ENCODE measurements around the gene TRAF7. TPM values are rescaled to one million over a fixed set of nuclear protein-coding genes. Genes with fewer than 3 reads are reported as not detected.

The TRAF7 gene
- total RNA-seq, 1 donor from 2014 or later: 76.2 TPM

GRCh38 chr16:2181952-2182351 is 26.4 kb downstream of the TRAF7 start:
- DNase-seq (ENCODE audit: low spot score): no peak

- no peak for DNase-seq (ENCODE audit: low spot score)
Measured at GRCh38 chr16:2183671-2184070, 28.1 kb downstream of the TRAF7 start.

GRCh38 chr16:2184346-2184745 is 28.8 kb downstream of the TRAF7 start:
- no peak for DNase-seq (ENCODE audit: low spot score)

GRCh38 chr16:2184962-2185361 is 29.4 kb downstream of the TRAF7 start:
- DNase-seq (ENCODE audit: low spot score): no peak

GRCh38 chr16:2186064-2186463 is 30.5 kb downstream of the TRAF7 start:
- DNase-seq (ENCODE audit: low spot score): no peak

GRCh38 chr16:2186505-2186904 is 30.9 kb downstream of the TRAF7 start:
- no peak for DNase-seq (ENCODE audit: low spot score)

- no peak for DNase-seq (ENCODE audit: low spot score)
Measured at GRCh38 chr16:2187212-2187611, 31.6 kb downstream of the TRAF7 start.

GRCh38 chr16:2188395-2188794 is 32.8 kb downstream of the TRAF7 start:
- no peak for DNase-seq (ENCODE audit: low spot score)

- DNase-seq (ENCODE audit: low spot score): no peak
Measured at GRCh38 chr16:2189252-2189893, 33.8 kb downstream of the TRAF7 start.

GRCh38 chr16:2190002-2190658 is 34.5 kb downstream of the TRAF7 start:
- no peak for DNase-seq (ENCODE audit: low spot score)

GRCh38 chr16:2190659-2191445 is 35.3 kb downstream of the TRAF7 start:
- DNase-seq (ENCODE audit: low spot score): no peak

GRCh38 chr16:2191446-2191706 is 35.8 kb downstream of the TRAF7 start:
- DNase-seq (ENCODE audit: low spot score): no peak

- no peak for DNase-seq (ENCODE audit: low spot score)
Measured at GRCh38 chr16:2194166-2194834, 38.7 kb downstream of the TRAF7 start.

GRCh38 chr16:2194852-2195321 is 39.3 kb downstream of the TRAF7 start:
- DNase-seq (ENCODE audit: low spot score): no peak

- DNase-seq (ENCODE audit: low spot score): no peak
Measured at GRCh38 chr16:2195322-2196161, 40.0 kb downstream of the TRAF7 start.

- no peak for DNase-seq (ENCODE audit: low spot score)
Measured at GRCh38 chr16:2196162-2196980, 40.8 kb downstream of the TRAF7 start, which contains the start of gene CASKIN1. TSS of gene CASKIN1 (minus strand) at chr16:2196605. CDS start at chr16:2196432, 173 bp downstream.

- DNase-seq (ENCODE audit: low spot score): no peak
Measured at GRCh38 chr16:2196981-2197511, 41.5 kb downstream of the TRAF7 start.

- no peak for DNase-seq (ENCODE audit: low spot score)
Measured at GRCh38 chr16:2197765-2198164, 42.2 kb downstream of the TRAF7 start.

- no peak for DNase-seq (ENCODE audit: low spot score)
Measured at GRCh38 chr16:2198283-2198682, 42.7 kb downstream of the TRAF7 start.

GRCh38 chr16:2199095-2199494 is 43.5 kb downstream of the TRAF7 start:
- no peak for DNase-seq (ENCODE audit: low spot score)
